Right atrium auricular region (tissue), 2 donors: ENCODE data around the gene SARS2. TPM values are rescaled to one million over a fixed set of nuclear protein-coding genes. Genes with fewer than 3 reads are reported as not detected.

Experiments
- DNase-seq: peaks from one replicate; pipeline ENCODE4 v3.0.0-alpha.2; 2019; ENCODE audit warnings: low spot score
- H3K27ac ChIP-seq, 2 donors: fragments of 200-600 bp; sonication (generic); 1 replicate in 1 of 2; 2 replicates in 1 of 2; pipeline ENCODE4 v1.5.1; 2016 to 2019
- H3K27me3 ChIP-seq, 2 donors: fragments of 200-600 bp; sonication (generic); one replicate each; pipeline versions ENCODE4 v1.5.1 to v1.6.0; 2017 to 2019
- H3K36me3 ChIP-seq: fragments of 200-600 bp; sonication (generic); one replicate; pipeline ENCODE4 v1.5.1; 2016
- H3K4me1 ChIP-seq, 2 donors: fragments of 200-600 bp; sonication (generic); one replicate each; pipeline versions ENCODE4 v1.5.1 to v1.6.0; 2017 to 2019
- H3K4me3 ChIP-seq, 2 donors: fragments of 200-600 bp; sonication (generic); 1 replicate in 1 of 2; 2 replicates in 1 of 2; pipeline ENCODE4 v1.5.1; 2017 to 2019; ENCODE audit warnings: mild to moderate bottlenecking in 1 of 2, moderate library complexity in 1 of 2
- H3K9me3 ChIP-seq, 2 donors: fragments of 200-600 bp; sonication (generic); one replicate each; pipeline ENCODE4 v1.5.1; 2019
- total RNA-seq, 2 donors: library from RNA; depleted of rRNA; stranded (reverse); fragments of >200 nt; gene quantifications; one replicate each; pipeline ENCODE4 v1.1.0, GENCODE V29; 2016
- TF ChIP-seq, protein P1 (sequence below), 2 donors: fragments of 200-600 bp; sonication (generic); IDR thresholded peaks; one replicate each; pipeline ENCODE4 v1.5.1; 2019; ENCODE audit warnings: antibody characterized with exemption in 2 of 2

Gene SARS2
- total RNA-seq, 2 donors from 2014 or later: 13.7 to 24.3 TPM

DNA sequence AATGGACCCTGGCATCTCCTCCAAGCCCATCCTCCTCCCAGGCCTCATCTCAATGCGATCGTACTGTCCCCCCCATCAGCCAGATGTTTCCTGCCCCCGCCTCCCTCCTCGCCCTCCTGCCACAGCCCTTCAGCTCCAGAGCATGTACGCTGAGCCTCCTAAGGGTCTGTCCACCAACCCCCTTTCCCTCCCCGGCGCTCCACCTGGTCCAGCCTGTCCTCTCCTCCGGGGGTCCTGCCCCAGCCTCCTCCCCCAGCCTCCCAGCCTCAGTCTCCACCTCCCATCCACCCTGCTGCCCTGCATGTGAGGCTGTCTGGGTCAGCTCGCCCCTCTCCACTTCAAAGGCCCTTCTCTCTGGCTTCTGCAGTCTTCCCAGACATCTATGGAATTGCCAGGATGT, 35.6 kb downstream of the SARS2 start:
- DNase-seq: no peak
- peak overlapping the region in 1 of 2 donors; percentile 66 for H3K27ac ChIP-seq

DNA sequence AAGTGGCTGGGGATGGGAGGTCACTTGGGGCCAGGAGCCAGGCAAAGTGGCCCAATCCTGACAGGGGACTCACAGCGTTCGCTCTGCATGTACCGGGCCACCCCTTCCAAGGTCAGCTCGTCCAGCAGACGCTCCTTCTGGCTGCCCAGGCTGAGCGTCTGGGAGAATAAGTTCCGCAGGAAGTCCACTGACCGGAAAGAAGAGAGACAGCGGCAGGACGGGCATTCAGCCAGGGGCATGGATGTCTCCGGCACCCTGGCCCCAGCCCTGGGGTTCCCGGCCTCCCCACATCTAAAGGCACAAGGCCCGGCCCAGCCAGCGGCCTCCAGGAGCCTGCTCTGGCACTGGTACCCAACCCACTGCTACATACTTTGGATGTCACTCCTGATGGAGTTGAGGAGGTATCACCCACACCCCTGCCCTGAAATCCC, 37.2 kb downstream of the SARS2 start:
- Histone ChIP-seq H3K9me3 (no peaks in the 10 kb centered on the region), H3K4me3 (no peak overlapping the region), H3K27me3 (no peaks in the 10 kb centered on the region), H3K36me3 (peaks cover 32% of the 10 kb centered on the region), H3K27ac (peak overlapping the region in 1 of 2 donors; percentile 66), H3K4me1 (peaks cover 0 to 42% of the 10 kb centered on the region in 2 donors)
- DNase-seq: no peak
- TF ChIP-seq, protein P1, sequence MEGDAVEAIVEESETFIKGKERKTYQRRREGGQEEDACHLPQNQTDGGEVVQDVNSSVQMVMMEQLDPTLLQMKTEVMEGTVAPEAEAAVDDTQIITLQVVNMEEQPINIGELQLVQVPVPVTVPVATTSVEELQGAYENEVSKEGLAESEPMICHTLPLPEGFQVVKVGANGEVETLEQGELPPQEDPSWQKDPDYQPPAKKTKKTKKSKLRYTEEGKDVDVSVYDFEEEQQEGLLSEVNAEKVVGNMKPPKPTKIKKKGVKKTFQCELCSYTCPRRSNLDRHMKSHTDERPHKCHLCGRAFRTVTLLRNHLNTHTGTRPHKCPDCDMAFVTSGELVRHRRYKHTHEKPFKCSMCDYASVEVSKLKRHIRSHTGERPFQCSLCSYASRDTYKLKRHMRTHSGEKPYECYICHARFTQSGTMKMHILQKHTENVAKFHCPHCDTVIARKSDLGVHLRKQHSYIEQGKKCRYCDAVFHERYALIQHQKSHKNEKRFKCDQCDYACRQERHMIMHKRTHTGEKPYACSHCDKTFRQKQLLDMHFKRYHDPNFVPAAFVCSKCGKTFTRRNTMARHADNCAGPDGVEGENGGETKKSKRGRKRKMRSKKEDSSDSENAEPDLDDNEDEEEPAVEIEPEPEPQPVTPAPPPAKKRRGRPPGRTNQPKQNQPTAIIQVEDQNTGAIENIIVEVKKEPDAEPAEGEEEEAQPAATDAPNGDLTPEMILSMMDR (IDR thresholded peaks at IDR 0.05): no peak

More for the DNA sequence above, 35.6 kb downstream of the SARS2 start:
- TF ChIP-seq, protein P1 (IDR thresholded peaks at IDR 0.05): no peak
- peaks cover 16% of the 10 kb centered on the region for H3K36me3 ChIP-seq
- H3K9me3 ChIP-seq: no peaks in the 10 kb centered on the region
- H3K4me1 ChIP-seq: peaks cover 0 to 50% of the 10 kb centered on the region in 2 donors
- no peaks in the 10 kb centered on the region for H3K27me3 ChIP-seq
- no peak overlapping the region for H3K4me3 ChIP-seq

GRCh38 chr19:38892841-38893240, 37.7 kb downstream of the SARS2 start:
- no peak for DNase-seq
- H3K4me1 ChIP-seq: peaks cover 0 to 37% of the 10 kb centered on the region in 2 donors
- H3K4me3 ChIP-seq: no peak overlapping the region
- TF ChIP-seq, protein P1 (IDR thresholded peaks at IDR 0.05): no peak
- H3K36me3 ChIP-seq: peaks cover 36% of the 10 kb centered on the region
- H3K27ac ChIP-seq: peak overlapping the region in 1 of 2 donors; percentile 66
- no peaks in the 10 kb centered on the region for H3K27me3 ChIP-seq
- H3K9me3 ChIP-seq: no peaks in the 10 kb centered on the region

DNA sequence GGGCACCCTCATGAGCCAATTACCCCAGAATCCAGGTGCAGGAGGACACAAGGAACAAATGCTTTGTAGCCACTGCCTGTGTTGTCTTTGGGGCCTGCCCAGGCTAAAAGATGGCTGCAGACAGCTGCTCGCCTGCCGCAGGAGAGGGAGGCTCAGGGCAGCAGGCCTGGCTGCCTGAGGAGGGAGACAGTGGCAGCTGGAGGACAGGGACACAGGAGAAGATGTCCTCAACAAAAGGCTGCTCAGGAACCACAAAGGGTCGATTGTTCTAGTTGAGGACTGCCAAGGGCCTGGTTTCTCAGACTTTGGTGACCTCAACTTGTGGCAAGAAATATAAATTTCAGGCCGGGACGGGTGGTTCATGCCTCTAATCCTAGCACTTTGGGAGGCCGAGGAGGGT, 38.8 kb downstream of the SARS2 start:
- Histone ChIP-seq H3K36me3 (peaks cover 36% of the 10 kb centered on the region), H3K9me3 (no peaks in the 10 kb centered on the region), H3K27ac (peak overlapping the region in 1 of 2 donors; percentile 54), H3K4me3 (no peak overlapping the region), H3K27me3 (no peaks in the 10 kb centered on the region), H3K4me1 (peaks cover 0 to 29% of the 10 kb centered on the region in 2 donors)
- DNase-seq: no peak
- TF ChIP-seq, protein P1 (IDR thresholded peaks at IDR 0.05): no peak

- TF ChIP-seq, protein P1 (IDR thresholded peaks at IDR 0.05): no peak
- no peak for DNase-seq
- no peak overlapping the region for H3K4me3 ChIP-seq
- H3K27me3 ChIP-seq: no peaks in the 10 kb centered on the region
- H3K27ac ChIP-seq: peak overlapping the region; percentile 54 to 69
- no peaks in the 10 kb centered on the region for H3K9me3 ChIP-seq
- H3K36me3 ChIP-seq: peaks cover 36% of the 10 kb centered on the region
- peaks cover 0 to 32% of the 10 kb centered on the region in 2 donors for H3K4me1 ChIP-seq
Measured at GRCh38 chr19:38890686-38891085, 39.9 kb downstream of the SARS2 start.

GRCh38 chr19:38889803-38890202, 40.8 kb downstream of the SARS2 start:
- Histone ChIP-seq H3K27me3 (no peaks in the 10 kb centered on the region), H3K36me3 (peaks cover 36% of the 10 kb centered on the region), H3K4me3 (no peak overlapping the region), H3K9me3 (no peaks in the 10 kb centered on the region), H3K4me1 (peaks cover 0 to 28% of the 10 kb centered on the region in 2 donors), H3K27ac (peak overlapping the region; percentile 54 to 69)
- TF ChIP-seq, protein P1 (IDR thresholded peaks at IDR 0.05): no peak
- no peak for DNase-seq
